Stimulated activated CD8-positive, alpha-beta memory T cell treated with anti-CD3 and anti-CD28 coated beads, Interleukin-12 subunit alpha, Interleukin-12 subunit beta, amount 100 ng/mL, for 24 hours (primary cell): ENCODE data around the gene RAD23A.

Source experiments
- DNase-seq: peaks from one replicate; pipeline ENCODE4 v3.0.0-alpha.2; 2020; ENCODE audit errors: extremely low read depth

The RAD23A gene

GRCh38 chr19:12984683-12985048, 39.0 kb downstream of the RAD23A start:
- DNase-seq = no peak

GRCh38 chr19:12985049-12985776, 39.6 kb downstream of the RAD23A start:
- DNase-seq = no peak

GRCh38 chr19:12986726-12987125, 41.1 kb downstream of the RAD23A start:
- no peak for DNase-seq

GRCh38 chr19:12987190-12987589, 41.5 kb downstream of the RAD23A start:
- DNase-seq = no peak

GRCh38 chr19:12987781-12988180, 42.1 kb downstream of the RAD23A start:
- DNase-seq = no peak

- DNase-seq = no peak
Observed at GRCh38 chr19:12990431-12990830, 44.8 kb downstream of the RAD23A start.

- no peak for DNase-seq
Observed at GRCh38 chr19:12990853-12991252, 45.2 kb downstream of the RAD23A start.

- no peak for DNase-seq
Observed at GRCh38 chr19:12991296-12991695, 45.6 kb downstream of the RAD23A start.

- DNase-seq = no peak
Observed at GRCh38 chr19:12992729-12993128, 47.1 kb downstream of the RAD23A start.

- no peak for DNase-seq
Observed at GRCh38 chr19:12993562-12993961, 47.9 kb downstream of the RAD23A start.

GRCh38 chr19:12994701-12995595, 49.3 kb downstream of the RAD23A start, which contains the start of gene NFIX:
Gene NFIX (plus strand): TSS chr19:12995475. CDS start chr19:12995838, 363 bp downstream.
- no peak for DNase-seq

- DNase-seq = no peak
Observed at GRCh38 chr19:12995596-12996405, 50.1 kb downstream of the RAD23A start.

GRCh38 chr19:12996406-12997094, 50.9 kb downstream of the RAD23A start:
- DNase-seq = no peak

GRCh38 chr19:12997179-12997966, 51.7 kb downstream of the RAD23A start:
- no peak for DNase-seq

- DNase-seq = no peak
Observed at GRCh38 chr19:12997967-12998940, 52.6 kb downstream of the RAD23A start.

- DNase-seq = no peak
Observed at GRCh38 chr19:13001166-13001501, 55.5 kb downstream of the RAD23A start.

- no peak for DNase-seq
Observed at GRCh38 chr19:13001502-13002165, 56.0 kb downstream of the RAD23A start.

- DNase-seq = no peak
Observed at GRCh38 chr19:13002166-13002898, 56.7 kb downstream of the RAD23A start.
